Measurements from ENCODE around the gene ANO5. TPM values are rescaled to one million over a fixed set of nuclear protein-coding genes. Genes with fewer than 3 reads are reported as not detected.

Gene ANO5
- total and polyA plus RNA-seq, 2 of the 4 experiments (the other 2 are of a cell fraction) = not detected

- no peak overlapping the region for H3K56ac ChIP-seq (ENCODE audit: extremely low read depth, insufficient read depth, low read length)
- no peak overlapping the region for H2BK15ac ChIP-seq (ENCODE audit: low read depth, low read length)
- H3K27me3 ChIP-seq (ENCODE audit: control insufficient read depth, insufficient read depth, low read length) = no peaks in the 10 kb centered on the region
- no peak overlapping the region for H2AK9ac ChIP-seq (replicated peaks; ENCODE audit: low read depth, low read length, poor library complexity)
- H4K91ac ChIP-seq (ENCODE audit: insufficient read depth, low read depth, low read length) = no peak overlapping the region
- no peak overlapping the region for H3K27ac ChIP-seq (ENCODE audit: insufficient read depth, low read length)
- peaks cover 3% of the 10 kb centered on the region; the same call in 1 of the 2 replicates for H3K9me3 ChIP-seq (ENCODE audit: control insufficient read depth, insufficient read depth, low read length)
- ChIA-PET POLR2A (ENCODE audit: unreplicated experiment) (no interaction called here), CTCF (no interaction called here)
- no peak overlapping the region for H3K4me3 ChIP-seq (ENCODE audit: insufficient read depth, low read depth, low read length)
- H3K23ac ChIP-seq (ENCODE audit: low read depth, low read length) = no peak overlapping the region
- H4K5ac ChIP-seq (ENCODE audit: low read depth, low read length) = no peak overlapping the region
- no peak overlapping the region for H3K18ac ChIP-seq (ENCODE audit: low read depth, low read length)
- no peaks in the 10 kb centered on the region for H4K20me1 ChIP-seq (ENCODE audit: insufficient read depth, low read length)
- no peak overlapping the region for H2BK20ac ChIP-seq (ENCODE audit: low read depth, low read length)
- no peak overlapping the region for H3K4ac ChIP-seq (ENCODE audit: low read depth, low read length)
- no peaks in the 10 kb centered on the region for H3K9me1 ChIP-seq (ENCODE audit: insufficient read depth, low read length)
- H3K36me3 ChIP-seq (ENCODE audit: control insufficient read depth, insufficient read depth, low read length) = no peaks in the 10 kb centered on the region
- intact Hi-C loops (cut with micrococcal nuclease) (no loop called here), dilution Hi-C loops (cut with HindIII; ENCODE audit: low sequenced_read_pairs, unreplicated experiment) (no loop called here), in situ Hi-C loops (cut with MboI; ENCODE audit: low sequenced_read_pairs) (no loop called here)
- H2AFZ ChIP-seq (replicated peaks; ENCODE audit: low read length, poor library complexity) = no peak overlapping the region
- no peaks in the 10 kb centered on the region for H3K4me1 ChIP-seq (ENCODE audit: control insufficient read depth, insufficient read depth, low read length)
- no peak overlapping the region for H2AK5ac ChIP-seq (ENCODE audit: low read depth, low read length)
- no peak overlapping the region for H4K8ac ChIP-seq (ENCODE audit: low read depth in 2 of 2, low read length in 2 of 2)
- H3K4me2 ChIP-seq (ENCODE audit: low read depth, low read length) = no peak overlapping the region
- H3K79me1 ChIP-seq (ENCODE audit: low read depth in 1 of 2, low read length in 2 of 2) = no peaks in the 10 kb centered on the region
- no peak for DNase-seq
- H2BK120ac ChIP-seq (ENCODE audit: low read depth, low read length) = no peak overlapping the region
- H3K9ac ChIP-seq (ENCODE audit: low read depth, low read length) = no peak overlapping the region
- H3K14ac ChIP-seq (replicated peaks; ENCODE audit: low read depth, low read length) = no peak overlapping the region
- no peak for TF ChIP-seq CEBPB (IDR thresholded peaks at IDR 0.05; ENCODE audit: low read depth, low read length)
- TF ChIP-seq USF2 (IDR thresholded peaks at IDR 0.05; ENCODE audit: low read depth, low read length) = no peak
- TF ChIP-seq MAFK (IDR thresholded peaks at IDR 0.05; ENCODE audit: low read depth, low read length) = no peak
- no peak for TF ChIP-seq SMC3 (IDR thresholded peaks at IDR 0.05; ENCODE audit: low read depth, low read length)
- no peak for TF ChIP-seq RCOR1 (IDR thresholded peaks at IDR 0.05; ENCODE audit: insufficient replicate concordance, low read length)
- no peak for TF ChIP-seq MAZ (IDR thresholded peaks at IDR 0.05; ENCODE audit: borderline replicate concordance, low read depth, low read length)
- TF ChIP-seq FOS (IDR thresholded peaks at IDR 0.05; ENCODE audit: low read depth, low read length) = no peak
- TF ChIP-seq POLR2A (IDR thresholded peaks at IDR 0.05; ENCODE audit: low read depth, low read length) = no peak
- TF ChIP-seq BHLHE40 (IDR thresholded peaks at IDR 0.05; ENCODE audit: low read depth, low read length) = no peak
- no peak for TF ChIP-seq RAD21 (IDR thresholded peaks at IDR 0.05; ENCODE audit: low read length)
- no peak for TF ChIP-seq MXI1 (IDR thresholded peaks at IDR 0.05; ENCODE audit: borderline replicate concordance, low read depth, low read length)
- no peak for TF ChIP-seq RFX5 (IDR thresholded peaks at IDR 0.05; ENCODE audit: low read depth, low read length)
- no peak for TF ChIP-seq ELK1 (IDR thresholded peaks at IDR 0.05; ENCODE audit: borderline replicate concordance, low read depth, low read length)
- ATAC-seq (ENCODE audit: low read depth) = no peak
- no peak overlapping the region for H2BK5ac ChIP-seq (ENCODE audit: low read depth, low read length, poor library complexity, severe bottlenecking)
- no TSS peak for BruUV-seq (replicated peaks)
These were observed 13.3 kb upstream of the ANO5 start for GRCh38 chr11:22179626-22180025.

Data from IMR-90 (cell line).